Brain microvascular endothelial cell (primary cell): ENCODE data around the gene PALLD.
"Not testable (repeated sequence)": the region's sequence is repeated elsewhere in the genome, so short reads cannot be mapped to it uniquely, and the experiment has no call there.

ENCODE experiments used
- DNase-seq: peaks from one replicate; pipeline ENCODE4 v3.0.0-alpha.2; 2020
- H3K27ac ChIP-seq: fragments of 250-450 bp; sonication (Bioruptor Pico); 2 replicates; pipeline ENCODE4 v1.5.1; 2020; ENCODE audit warnings: mild to moderate bottlenecking, moderate library complexity
- H3K27me3 ChIP-seq: fragments of 250-450 bp; sonication (Bioruptor Pico); replicated peaks from 2 replicates; pipeline ENCODE4 v1.5.1; 2020; ENCODE audit warnings: mild to moderate bottlenecking
- H3K36me3 ChIP-seq: fragments of 250-450 bp; sonication (Bioruptor Pico); replicated peaks from 2 replicates; pipeline ENCODE4 v1.5.1; 2020; ENCODE audit warnings: mild to moderate bottlenecking
- H3K4me3 ChIP-seq: 2 replicates; pipeline ENCODE4 v1.5.1; 2011; ENCODE audit warnings: low read depth, mild to moderate bottlenecking, control low read depth, low read length, moderate library complexity
- in situ Hi-C: cut with HindIII; loops from 2 replicates; pipeline ENCODE4 v1.10.0; 2017; ENCODE audit warnings: low sequenced_read_pairs, low pct_ligation_motif_present
- TF ChIP-seq, protein P1 (sequence below): IDR thresholded peaks from 2 replicates; pipeline ENCODE4 v1.5.1; 2011; ENCODE audit warnings: low read depth, mild to moderate bottlenecking, moderate library complexity, low read length, control low read depth, inconsistent platforms; ENCODE audit errors: missing control alignments

Gene PALLD

DNA sequence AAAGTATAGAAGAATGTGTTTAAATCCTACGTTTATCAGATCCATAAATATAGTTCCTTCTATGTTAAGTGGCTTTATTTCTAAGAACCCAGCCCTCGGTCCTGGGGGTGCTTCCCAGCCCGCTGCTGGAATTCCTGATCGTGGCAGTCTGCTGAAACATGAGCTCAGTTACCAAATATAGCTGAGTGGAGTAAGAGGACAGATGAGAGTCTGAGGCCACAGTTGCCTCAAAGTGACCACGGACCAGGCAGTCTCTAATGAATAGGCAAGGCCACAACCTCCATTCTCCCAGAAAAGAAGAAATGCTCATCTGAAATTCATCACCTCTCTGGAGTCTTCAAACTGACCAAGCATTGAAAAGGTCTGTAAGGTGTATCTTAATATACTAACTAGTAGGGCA, at the start of gene PALLD:
TSS of gene PALLD (plus strand) at position 219 of the 400 bp plus-strand sequence.
- no peak within 1 kb of the TSS for H3K4me3 ChIP-seq
- TF ChIP-seq, protein P1, sequence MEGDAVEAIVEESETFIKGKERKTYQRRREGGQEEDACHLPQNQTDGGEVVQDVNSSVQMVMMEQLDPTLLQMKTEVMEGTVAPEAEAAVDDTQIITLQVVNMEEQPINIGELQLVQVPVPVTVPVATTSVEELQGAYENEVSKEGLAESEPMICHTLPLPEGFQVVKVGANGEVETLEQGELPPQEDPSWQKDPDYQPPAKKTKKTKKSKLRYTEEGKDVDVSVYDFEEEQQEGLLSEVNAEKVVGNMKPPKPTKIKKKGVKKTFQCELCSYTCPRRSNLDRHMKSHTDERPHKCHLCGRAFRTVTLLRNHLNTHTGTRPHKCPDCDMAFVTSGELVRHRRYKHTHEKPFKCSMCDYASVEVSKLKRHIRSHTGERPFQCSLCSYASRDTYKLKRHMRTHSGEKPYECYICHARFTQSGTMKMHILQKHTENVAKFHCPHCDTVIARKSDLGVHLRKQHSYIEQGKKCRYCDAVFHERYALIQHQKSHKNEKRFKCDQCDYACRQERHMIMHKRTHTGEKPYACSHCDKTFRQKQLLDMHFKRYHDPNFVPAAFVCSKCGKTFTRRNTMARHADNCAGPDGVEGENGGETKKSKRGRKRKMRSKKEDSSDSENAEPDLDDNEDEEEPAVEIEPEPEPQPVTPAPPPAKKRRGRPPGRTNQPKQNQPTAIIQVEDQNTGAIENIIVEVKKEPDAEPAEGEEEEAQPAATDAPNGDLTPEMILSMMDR, result no peak
- peak; percentile 80 for DNase-seq
- in situ Hi-C loops, result no loop called here
- no peaks in the 10 kb centered on the region for H3K36me3 ChIP-seq
- no peaks in the 10 kb centered on the region for H3K27me3 ChIP-seq
- no peak within 1 kb of the TSS for H3K27ac ChIP-seq

DNA sequence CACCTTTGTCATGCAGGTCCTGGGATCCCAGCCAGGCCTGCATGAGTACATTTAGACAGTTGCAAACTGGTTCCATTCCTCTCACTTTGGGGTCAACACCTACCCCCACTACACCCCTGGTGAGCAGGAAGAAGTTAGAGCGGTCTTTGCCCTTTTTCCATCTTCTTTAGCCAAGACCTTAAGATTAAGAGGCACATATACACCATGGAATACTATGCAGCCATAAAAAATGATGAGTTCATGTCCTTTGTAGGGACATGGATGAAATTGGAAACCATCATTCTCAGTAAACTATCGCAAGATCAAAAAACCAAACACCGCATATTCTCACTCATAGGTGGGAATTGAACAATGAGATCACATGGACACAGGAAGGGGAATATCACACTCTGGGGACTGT, 47.8 kb upstream of the PALLD start:
- H3K27ac ChIP-seq, H3K36me3 ChIP-seq, in situ Hi-C loops, H3K27me3 ChIP-seq, DNase-seq, H3K4me3 ChIP-seq: not testable (repeated sequence)

DNA sequence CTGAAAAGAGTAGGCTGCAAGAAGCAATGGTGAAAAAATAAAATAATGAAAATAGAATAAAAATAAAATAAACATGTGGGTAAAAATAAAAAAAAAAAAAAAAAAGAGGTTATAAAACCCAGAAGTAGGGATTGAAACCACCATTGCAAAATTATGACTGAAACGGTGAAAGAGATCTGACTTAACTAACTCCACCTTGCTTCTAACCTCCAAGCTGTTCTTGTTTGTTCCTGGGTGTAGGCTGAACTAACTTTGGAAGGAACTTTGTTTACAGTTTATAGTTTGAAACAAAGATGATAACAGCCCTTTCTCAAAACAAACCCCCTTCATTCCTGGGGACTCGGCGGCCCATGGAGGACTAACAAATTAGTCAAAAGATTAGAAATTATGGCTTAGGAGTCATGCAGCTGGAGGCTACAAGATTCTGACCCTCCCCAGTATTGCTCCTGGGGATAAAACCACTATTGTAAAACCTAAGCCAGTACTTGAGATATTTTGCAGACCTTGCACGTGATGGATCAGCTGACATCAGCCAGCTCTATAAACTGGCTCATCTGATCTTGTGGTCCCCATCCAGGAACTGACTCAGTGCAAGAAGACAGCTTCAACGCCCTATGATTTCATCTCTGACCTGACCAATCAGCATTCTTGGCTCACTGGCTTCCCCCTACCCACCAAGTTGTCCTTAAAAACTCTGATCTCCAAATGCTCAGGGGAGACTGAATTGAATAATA, 47.0 kb upstream of the PALLD start:
- TF ChIP-seq, protein P1, result no peak
- Histone ChIP-seq H3K4me3 (no peak overlapping the region), H3K36me3 (no peaks in the 10 kb centered on the region), H3K27me3 (no peaks in the 10 kb centered on the region), H3K27ac (peak overlapping the region; percentile 67)
- peak; percentile 91 for DNase-seq
- in situ Hi-C loops, result no loop called here

DNA sequence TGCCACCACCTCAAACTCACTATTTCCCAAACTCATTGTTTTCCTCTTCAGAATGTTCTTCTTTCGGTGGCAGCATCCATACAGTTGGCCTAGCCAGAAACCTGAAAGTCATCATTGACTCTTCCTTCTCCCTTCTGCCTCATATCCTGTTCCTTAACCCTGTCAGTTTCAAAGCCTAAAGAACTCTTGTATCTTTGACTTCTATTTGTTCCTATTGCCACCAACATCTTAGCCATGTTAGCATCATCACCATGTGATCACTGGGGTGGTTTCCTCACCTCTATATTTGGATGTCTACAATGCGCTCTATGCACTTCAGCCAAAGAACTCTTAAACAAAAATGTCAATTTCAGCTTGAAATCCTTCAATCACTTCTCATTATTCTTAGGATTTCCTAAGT, 45.5 kb upstream of the PALLD start:
- in situ Hi-C loops, result no loop called here
- no peak overlapping the region for H3K4me3 ChIP-seq
- DNase-seq, result no peak
- H3K36me3 ChIP-seq, result peaks cover 2% of the 10 kb centered on the region
- H3K27ac ChIP-seq, result peak overlapping the region; percentile 55
- TF ChIP-seq, protein P1, result no peak
- no peaks in the 10 kb centered on the region for H3K27me3 ChIP-seq

DNA sequence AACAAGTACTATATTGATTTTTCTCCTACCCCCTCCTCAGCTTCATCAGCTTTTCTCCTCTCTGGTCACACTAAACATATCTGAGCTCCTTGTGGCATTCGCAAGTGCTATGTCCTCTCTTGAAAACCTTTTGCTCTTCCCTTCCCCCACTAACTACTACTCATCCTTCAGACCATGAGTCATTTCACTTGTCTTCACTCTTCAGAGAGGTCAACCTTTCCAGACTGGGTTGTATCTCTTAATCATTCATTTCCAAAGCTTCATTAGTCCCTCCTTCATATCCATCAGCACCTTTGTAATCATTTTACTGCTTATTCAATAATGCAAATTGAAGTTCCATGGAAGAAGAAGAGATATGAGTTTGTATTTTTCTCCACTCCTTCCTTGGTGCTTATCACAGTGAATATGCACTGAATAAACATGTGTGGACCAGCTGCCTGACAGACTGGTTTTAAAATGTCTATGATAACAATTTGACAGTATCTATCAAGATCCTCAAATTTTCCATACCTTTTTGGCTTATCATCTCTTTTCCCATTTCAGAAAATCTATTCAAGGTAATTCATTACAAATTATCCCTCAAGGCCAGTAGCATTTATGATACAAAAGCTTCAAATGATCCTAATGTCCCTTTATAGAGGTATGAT, 45.0 kb upstream of the PALLD start:
- peaks cover 2% of the 10 kb centered on the region for H3K36me3 ChIP-seq
- H3K4me3 ChIP-seq, result no peak overlapping the region
- DNase-seq, result peak; percentile 79
- no peaks in the 10 kb centered on the region for H3K27me3 ChIP-seq
- TF ChIP-seq, protein P1, result no peak
- in situ Hi-C loops, result no loop called here
- peak overlapping the region; percentile 55 for H3K27ac ChIP-seq

DNA sequence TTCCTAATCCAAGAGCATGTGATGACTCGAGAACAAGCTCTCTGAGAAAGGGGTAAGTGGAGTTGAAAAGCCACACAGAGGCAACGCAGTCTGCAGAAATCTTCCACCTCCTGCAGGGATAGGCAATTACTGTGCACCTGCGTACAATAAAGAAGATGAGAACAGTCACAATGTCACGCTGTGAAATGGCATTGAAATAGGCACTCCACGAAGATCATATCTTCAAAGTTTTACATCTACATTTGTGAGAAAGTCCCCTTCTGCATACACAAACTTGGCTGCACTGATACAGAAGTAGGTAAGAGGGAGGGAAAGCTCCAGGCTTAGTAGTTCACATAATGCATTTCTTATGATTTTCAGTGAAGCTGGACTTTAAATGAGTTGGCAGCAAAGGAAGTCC, 43.7 kb upstream of the PALLD start:
- Histone ChIP-seq H3K36me3 (peaks cover 2% of the 10 kb centered on the region), H3K27me3 (no peaks in the 10 kb centered on the region), H3K27ac (no peak overlapping the region), H3K4me3 (no peak overlapping the region)
- in situ Hi-C loops, result no loop called here
- TF ChIP-seq, protein P1, result no peak
- DNase-seq, result no peak

DNA sequence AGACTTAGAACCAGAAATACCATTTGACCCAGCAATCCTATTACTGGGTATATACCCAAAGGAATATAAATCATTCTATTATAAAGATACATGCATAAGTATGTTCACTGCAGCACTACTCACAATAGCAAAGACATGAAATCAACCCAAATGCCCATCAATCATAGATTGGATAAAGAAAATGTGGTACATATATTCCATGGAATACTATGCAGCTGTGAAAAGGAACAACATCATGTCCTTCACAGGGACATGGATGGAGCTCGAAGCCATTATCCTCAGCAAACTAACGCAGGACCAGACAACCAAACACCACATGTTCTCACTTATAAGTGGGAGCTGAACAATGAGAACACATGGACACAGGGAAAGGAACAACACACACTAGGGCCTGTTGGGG, 38.6 kb upstream of the PALLD start:
- in situ Hi-C loops, H3K4me3 ChIP-seq, H3K27me3 ChIP-seq, H3K27ac ChIP-seq, DNase-seq, H3K36me3 ChIP-seq: not testable (repeated sequence)
